Esophagus squamous epithelium (tissue), 5 donors: ENCODE data around the gene FSTL4. TPM values are rescaled to one million over a fixed set of nuclear protein-coding genes. Genes with fewer than 3 reads are reported as not detected.

Experiments
- DNase-seq: peaks from one replicate; lab custom pipeline; 2025; lab: John Stamatoyannopoulos, UW
- H3K27ac ChIP-seq, 4 donors: fragments of 200-600 bp; sonication (generic); one replicate each; pipeline ENCODE4 v1.5.1; 2016 to 2019; ENCODE audit warnings: mild to moderate bottlenecking in 1 of 4
- H3K27me3 ChIP-seq, 4 donors: fragments of 200-600 bp; sonication (generic); 1 replicate in 3 of 4; 2 replicates in 1 of 4; pipeline versions ENCODE4 v1.5.1 to v1.6.0; 2017 to 2021; ENCODE audit warnings: antibody characterized with exemption in 1 of 4
- H3K36me3 ChIP-seq, 3 donors: fragments of 200-600 bp; sonication (generic); one replicate each; pipeline ENCODE4 v1.5.1; 2016 to 2019
- H3K4me1 ChIP-seq, 3 donors: fragments of 200-600 bp; sonication (generic); one replicate each; pipeline ENCODE4 v1.5.1; 2017 to 2019
- H3K4me3 ChIP-seq, 4 donors: fragments of 200-600 bp; sonication (generic); 1 replicate in 3 of 4; 2 replicates in 1 of 4; pipeline ENCODE4 v1.5.1; 2016 to 2019; ENCODE audit warnings: mild to moderate bottlenecking in 2 of 4, moderate library complexity in 1 of 4
- H3K9me3 ChIP-seq, 3 donors: fragments of 200-600 bp; sonication (generic); one replicate each; pipeline ENCODE4 v1.5.1; 2016 to 2019
- POLR2A ChIP-seq, 4 donors: fragments of 450-650 bp; IDR thresholded peaks; one replicate each; pipeline ENCODE4 v1.6.1; 2017; ENCODE audit warnings: antibody characterized with exemption in 4 of 4, mild to moderate bottlenecking in 4 of 4, moderate library complexity in 3 of 4
- WGBS, 2 donors: methylation state at CpG; one replicate each; pipeline ENCODE4 v1.1.5; 2018; 5-methylcytosine and 5-hydroxymethylcytosine counted together
- intact Hi-C: fragments of 100-400 bp; cut with DNase I; formaldehyde crosslinking; loops from one replicate; pipeline ENCODE4 v1.15.0; 2022
- small RNA-seq, 4 donors: library from RNA; depleted of rRNA; stranded (forward); fragments of <200 nt; gene quantifications; one replicate each; pipeline ENCODE3, GENCODE V24; 2016
- total RNA-seq, 4 donors: library from RNA; depleted of rRNA; stranded (reverse); fragments of >200 nt; gene quantifications; one replicate each; pipeline ENCODE4 v1.1.0, GENCODE V29; 2016
- TF ChIP-seq, protein P1 (sequence below), 6 experiments: fragments of 450-650 bp in 4 of 6; fragments of 200-600 bp in 2 of 6; sonication (generic) in 2 of 6; IDR thresholded peaks; one replicate each; pipeline ENCODE4 v1.5.1; 2016 to 2019; ENCODE audit warnings: antibody characterized with exemption in 6 of 6, mild to moderate bottlenecking in 4 of 6, moderate library complexity in 4 of 6
- donor health status: DM: yes; HTN: yes; CAD: no.

The FSTL4 gene
- total RNA-seq, 4 donors from 2014 or later, result 0.53 to 4.1 (median 1.4) TPM

DNA sequence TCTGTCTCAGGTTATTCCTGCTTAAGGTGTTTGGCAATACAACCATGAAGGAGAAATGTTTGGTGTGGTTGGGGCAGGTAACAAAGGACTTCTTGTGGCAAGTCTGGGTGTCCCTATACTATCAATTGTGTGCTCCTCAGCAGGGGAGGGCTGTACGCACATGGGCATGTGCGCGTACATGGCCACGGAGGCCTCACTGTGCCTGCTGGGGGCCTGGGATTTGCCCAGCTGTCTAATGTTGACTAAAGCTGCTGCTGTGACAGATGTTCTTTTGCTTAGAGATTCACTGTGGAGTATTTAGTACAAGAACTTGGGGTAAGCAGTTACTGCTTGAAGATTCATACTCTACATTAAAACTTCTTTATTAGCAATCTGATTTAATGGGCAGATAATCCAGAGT is 463.0 kb downstream of the FSTL4 start:
- H3K4me1 ChIP-seq, result no peaks in the 10 kb centered on the region
- no peaks in the 10 kb centered on the region for H3K9me3 ChIP-seq
- WGBS, 2 donors, result 81 to 89% methylated on average over 3 to 4 of the region's 4 CpGs
- intact Hi-C loops, result no loop called here
- H3K27ac ChIP-seq, result no peak overlapping the region
- no peak for DNase-seq
- H3K4me3 ChIP-seq, result no peak overlapping the region
- no peaks in the 10 kb centered on the region for H3K27me3 ChIP-seq
- H3K36me3 ChIP-seq, result no peaks in the 10 kb centered on the region
- TF ChIP-seq, protein P1, sequence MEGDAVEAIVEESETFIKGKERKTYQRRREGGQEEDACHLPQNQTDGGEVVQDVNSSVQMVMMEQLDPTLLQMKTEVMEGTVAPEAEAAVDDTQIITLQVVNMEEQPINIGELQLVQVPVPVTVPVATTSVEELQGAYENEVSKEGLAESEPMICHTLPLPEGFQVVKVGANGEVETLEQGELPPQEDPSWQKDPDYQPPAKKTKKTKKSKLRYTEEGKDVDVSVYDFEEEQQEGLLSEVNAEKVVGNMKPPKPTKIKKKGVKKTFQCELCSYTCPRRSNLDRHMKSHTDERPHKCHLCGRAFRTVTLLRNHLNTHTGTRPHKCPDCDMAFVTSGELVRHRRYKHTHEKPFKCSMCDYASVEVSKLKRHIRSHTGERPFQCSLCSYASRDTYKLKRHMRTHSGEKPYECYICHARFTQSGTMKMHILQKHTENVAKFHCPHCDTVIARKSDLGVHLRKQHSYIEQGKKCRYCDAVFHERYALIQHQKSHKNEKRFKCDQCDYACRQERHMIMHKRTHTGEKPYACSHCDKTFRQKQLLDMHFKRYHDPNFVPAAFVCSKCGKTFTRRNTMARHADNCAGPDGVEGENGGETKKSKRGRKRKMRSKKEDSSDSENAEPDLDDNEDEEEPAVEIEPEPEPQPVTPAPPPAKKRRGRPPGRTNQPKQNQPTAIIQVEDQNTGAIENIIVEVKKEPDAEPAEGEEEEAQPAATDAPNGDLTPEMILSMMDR (IDR thresholded peaks at IDR 0.05), result no peak
- TF ChIP-seq POLR2A (IDR thresholded peaks at IDR 0.05), result no peak

DNA sequence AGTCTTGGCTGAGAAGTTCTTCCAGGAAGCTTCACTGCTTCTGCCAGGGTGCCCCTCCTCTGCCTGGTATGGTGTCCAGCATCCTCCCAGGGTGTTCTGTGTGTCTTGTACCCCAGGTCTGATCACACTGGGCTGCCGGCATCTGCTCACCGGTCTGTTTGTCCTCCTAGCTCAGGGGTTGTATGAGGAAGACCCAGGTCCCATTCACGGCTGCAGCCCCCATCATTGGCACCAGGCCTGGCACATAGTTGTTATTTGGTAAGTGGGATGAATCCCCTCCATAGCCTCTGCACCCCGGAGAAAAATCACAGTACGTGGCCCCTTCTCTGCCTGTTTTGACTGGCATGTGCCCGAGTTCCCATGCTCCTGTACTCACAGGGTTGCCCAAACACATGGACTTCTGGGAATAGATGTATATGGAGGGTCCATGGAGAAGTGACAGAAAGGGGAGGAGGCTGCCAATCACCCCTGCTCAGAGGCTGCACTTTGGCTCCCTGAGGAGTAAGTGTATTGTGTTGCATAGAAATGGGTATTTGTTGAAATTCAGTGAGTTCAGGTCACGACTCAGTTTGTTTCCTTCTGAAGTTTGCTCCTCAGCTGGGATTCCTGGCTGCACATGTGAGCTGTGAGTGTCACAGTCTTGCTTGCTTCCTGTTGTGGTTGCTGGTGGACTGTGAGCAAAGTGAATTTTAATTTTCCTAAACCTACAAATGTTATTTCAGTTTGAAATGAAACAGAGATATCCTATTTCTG is 464.4 kb downstream of the FSTL4 start:
- WGBS, 2 donors, result 85 to 91% methylated on average over 5 to 6 of the region's 7 CpGs

DNA sequence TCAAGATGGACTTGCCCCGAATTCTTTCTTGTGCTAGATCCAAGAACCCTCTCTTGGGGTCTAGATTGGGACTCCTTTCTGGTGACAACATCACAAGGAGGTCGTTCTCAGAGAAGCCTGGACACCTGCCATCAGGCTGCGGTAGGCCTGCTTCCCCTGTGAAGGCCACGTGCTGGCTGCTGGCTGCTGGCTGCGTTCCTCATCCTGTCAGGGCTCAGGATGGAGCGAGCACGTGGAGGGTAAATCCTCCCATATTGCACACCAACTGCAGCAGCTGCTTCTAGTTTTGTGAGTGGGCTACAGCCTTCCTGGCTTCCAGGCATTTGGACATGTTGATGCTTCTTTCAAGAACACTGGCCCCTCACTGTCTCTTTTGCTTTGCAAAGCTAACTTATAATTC is 464.9 kb downstream of the FSTL4 start:
- no peak for TF ChIP-seq POLR2A (IDR thresholded peaks at IDR 0.05)
- TF ChIP-seq, protein P1 (IDR thresholded peaks at IDR 0.05), result no peak
- Histone ChIP-seq H3K27me3 (no peaks in the 10 kb centered on the region), H3K36me3 (no peaks in the 10 kb centered on the region), H3K9me3 (no peaks in the 10 kb centered on the region), H3K4me1 (no peaks in the 10 kb centered on the region), H3K27ac (no peak overlapping the region), H3K4me3 (no peak overlapping the region)
- intact Hi-C loops, result no loop called here
- DNase-seq, result no peak
- 37 to 54% methylated on average over 4 to 5 of the region's 7 CpGs for WGBS, 2 donors

More for the DNA sequence above, 464.4 kb downstream of the FSTL4 start:
- Histone ChIP-seq H3K27ac (no peak overlapping the region), H3K4me3 (no peak overlapping the region), H3K9me3 (no peaks in the 10 kb centered on the region), H3K4me1 (no peaks in the 10 kb centered on the region), H3K36me3 (no peaks in the 10 kb centered on the region), H3K27me3 (no peaks in the 10 kb centered on the region)
- no peak for TF ChIP-seq POLR2A (IDR thresholded peaks at IDR 0.05)
- TF ChIP-seq, protein P1 (IDR thresholded peaks at IDR 0.05), result no peak
- no peak for DNase-seq
- intact Hi-C loops, result no loop called here

Small RNA genes within 50 kb of the gene (small RNA-seq; reads per million reads assigned to genes)
- gene MIR1289-2, result 0 reads per million in 4 donors
